Measurements from ENCODE around the gene CIBAR2.
"Not testable (repeated sequence)": the region's sequence is repeated elsewhere in the genome, so short reads cannot be mapped to it uniquely, and the experiment has no call there.

The CIBAR2 gene

GRCh38 chr16:85057948-85058347, 54.3 kb downstream of the CIBAR2 start:
- no peak for DNase-seq

DNA sequence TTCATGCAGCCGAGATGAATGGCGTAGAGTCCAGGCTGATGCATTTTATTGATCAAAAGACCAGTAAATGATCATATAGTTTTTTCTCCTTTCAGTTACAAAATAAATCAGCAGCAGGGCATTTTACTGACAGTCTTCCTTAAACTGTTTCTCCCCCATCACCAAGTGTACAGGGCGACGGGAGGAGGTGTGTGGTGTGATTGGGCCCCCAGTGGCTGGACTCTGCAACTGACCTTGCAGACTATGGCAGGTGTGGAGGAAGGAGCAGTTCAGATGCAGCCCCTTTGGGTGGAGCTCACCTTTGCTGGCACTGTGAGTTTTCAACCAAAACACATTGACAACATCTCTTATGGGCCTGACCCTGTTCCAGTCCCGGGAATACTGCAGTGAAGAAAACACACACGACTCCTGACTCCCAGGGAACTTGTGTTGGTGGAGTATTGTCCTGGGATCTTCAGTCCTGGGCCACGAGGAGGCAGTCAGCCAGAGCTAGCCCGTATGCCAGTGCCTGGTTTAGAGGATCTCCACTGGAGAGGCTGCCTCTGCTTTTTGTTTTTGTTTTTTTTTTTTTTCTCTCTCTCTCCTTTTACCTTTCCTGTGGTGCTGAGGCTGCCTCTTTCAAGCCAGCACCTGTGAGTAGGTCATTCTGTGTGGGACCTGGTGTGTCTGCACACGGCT, 54.9 kb downstream of the CIBAR2 start:
- peak; percentile 81 for DNase-seq

DNA sequence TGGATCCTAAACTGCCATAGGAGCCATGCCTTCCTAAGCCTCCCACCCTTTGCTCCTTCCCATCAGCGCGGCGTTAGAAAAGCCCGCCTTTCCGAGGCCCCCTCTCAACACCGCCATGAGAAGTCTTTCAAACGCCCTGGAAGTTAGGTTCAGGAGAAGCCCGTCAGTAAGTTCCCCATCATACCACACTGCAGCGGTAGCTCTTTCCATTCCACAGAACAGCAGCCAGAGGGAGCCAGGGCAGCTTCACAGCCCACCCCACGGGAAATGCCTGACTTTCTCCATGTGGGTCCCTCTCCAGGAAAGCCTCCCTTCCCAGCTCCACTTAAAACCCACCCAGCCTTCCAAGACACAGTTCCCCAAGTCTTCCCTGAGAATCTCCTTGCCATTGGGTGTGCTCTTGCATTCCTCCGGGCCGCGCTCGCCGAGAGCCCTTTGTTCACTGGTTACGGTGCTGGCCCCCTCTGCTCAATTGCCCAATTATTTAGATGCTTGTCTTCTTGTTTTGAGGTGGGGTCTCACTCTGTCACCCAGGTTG, 56.0 kb downstream of the CIBAR2 start:
- DNase-seq = no peak

DNA sequence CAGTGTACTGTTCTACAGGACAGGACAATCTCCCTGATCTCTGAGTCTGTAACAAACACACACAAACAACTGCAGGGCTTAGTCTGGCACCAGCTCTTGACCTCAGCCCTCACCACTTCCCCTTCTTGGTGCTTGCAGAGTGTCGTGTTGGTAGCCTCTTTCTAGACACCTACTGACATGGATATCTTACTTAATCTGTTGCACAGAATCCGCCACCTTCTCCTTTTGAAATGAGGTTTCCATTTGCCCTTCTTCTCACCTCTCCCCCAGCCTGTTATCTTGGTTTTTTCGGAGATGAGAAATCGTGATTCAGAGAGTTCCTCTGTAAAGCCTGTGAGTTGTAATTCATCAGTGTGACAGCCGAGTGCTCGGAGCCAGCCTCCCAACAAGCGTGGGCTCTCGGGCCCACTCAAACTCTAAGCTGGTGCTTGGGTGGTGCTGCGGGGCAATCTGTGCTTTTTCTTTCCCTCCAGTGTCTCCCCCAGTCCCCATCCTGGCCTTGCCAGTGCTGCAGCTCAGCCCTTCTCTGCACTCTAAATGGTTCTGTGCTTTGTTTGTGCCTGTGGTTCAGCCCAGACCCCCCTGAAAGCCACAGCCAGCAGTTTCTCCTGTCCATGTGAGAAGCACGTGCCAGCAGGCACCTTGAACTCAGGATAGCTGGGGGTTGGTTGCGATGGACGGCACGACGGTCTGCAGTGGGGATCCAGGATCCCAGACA, 56.6 kb downstream of the CIBAR2 start:
- DNase-seq = no peak

DNA sequence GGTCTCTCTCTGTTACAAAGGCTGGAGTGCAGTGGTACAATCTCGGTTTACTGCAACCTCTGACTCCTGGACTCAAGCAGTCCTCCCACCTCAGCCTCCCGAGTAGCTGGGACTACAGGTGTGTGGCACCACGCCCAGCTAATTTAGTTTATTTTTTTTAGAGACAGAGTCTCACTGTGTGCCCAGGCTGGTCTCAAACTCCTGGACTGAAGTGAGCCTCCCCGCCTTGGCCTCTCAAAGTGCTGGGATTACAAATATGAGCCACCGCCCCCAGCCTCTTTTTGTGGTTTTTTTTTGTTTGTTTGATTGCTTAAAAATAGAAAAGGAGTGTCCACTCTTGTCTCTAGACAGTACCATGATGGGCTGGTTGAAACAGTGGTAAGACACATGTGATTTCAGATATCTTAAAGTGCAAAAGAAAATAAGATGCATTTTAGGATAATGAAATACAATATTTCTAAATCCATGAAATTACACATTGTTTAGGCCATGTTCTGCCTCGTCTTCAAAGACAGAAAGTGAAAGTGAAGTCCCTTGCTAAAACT, 57.3 kb downstream of the CIBAR2 start:
- no peak for DNase-seq

DNA sequence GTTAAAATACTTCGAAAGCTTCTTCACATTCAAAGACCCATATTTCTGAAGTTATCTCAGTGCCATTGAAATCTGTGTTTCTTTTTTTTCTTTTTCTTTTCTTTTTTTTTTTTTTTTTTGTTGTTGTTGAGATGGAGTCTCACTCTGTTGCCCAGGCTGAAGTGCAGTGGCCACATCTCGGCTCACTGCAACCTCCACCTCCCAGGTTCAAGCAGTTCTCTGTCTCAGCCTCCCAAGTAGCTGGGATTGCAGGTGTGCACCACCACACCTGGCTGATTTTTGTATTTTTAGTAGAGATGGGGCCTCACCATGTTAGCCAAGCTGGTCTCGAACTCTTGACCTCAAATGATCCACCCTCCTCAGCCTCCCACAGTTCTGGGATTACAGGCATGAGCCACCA, 58.0 kb downstream of the CIBAR2 start:
- not testable (repeated sequence) for DNase-seq

- DNase-seq = no peak
Observed at GRCh38 chr16:85052536-85052935, 59.7 kb downstream of the CIBAR2 start.

- DNase-seq = no peak
Observed at GRCh38 chr16:85051683-85052082, 60.6 kb downstream of the CIBAR2 start.

GRCh38 chr16:85051067-85051581, 61.1 kb downstream of the CIBAR2 start:
- no peak for DNase-seq

DNA sequence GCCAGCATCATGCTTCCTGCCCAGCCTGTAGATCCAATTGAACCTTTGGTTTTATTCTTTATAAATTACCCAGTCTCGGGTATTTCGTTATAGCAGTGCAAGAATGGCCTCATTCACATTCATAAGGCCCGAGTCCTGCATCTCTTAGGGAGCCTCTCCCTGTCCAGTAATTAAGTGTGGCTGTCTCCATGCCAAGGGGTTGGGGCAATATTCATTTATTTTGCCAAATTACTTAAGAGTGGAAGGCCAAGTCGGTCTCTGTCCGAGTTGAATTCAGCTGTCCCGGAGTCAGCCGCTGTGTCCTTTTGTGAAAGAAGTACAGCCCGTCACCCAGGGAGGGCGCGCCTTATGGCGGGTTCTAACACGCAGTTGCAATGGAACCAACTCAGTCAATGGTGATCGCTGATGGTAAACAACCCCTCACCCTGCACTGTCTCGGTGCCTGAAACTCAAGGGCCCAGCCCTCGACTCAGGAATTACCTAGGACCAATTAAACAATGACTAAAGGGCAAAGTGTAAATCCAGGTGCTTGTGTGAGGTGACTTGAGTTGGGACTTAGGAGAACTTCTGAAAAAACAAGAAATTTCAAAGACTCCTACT, 62.5 kb downstream of the CIBAR2 start:
- no peak for DNase-seq

GRCh38 chr16:85048921-85049562, 63.2 kb downstream of the CIBAR2 start:
- DNase-seq = no peak
